Mammary epithelial cell (primary cell): ENCODE data around the gene SYNE1.

Experiments
- EZH2 ChIP-seq: IDR thresholded peaks from 2 replicates; pipeline ENCODE4 v1.6.1; 2012; ENCODE audit warnings: low read length, inconsistent platforms, borderline replicate concordance
- TF ChIP-seq, protein P1 (sequence below), 2 donors: IDR thresholded peaks in 1 of 2; conservative IDR thresholded peaks in 1 of 2; 2 replicates each; pipeline ENCODE4 v1.5.1; 2011 to 2012; ENCODE audit warnings: inconsistent platforms in 2 of 2, low read length in 2 of 2, mild to moderate bottlenecking in 2 of 2, control low read depth in 1 of 2, low read depth in 1 of 2; ENCODE audit not compliant: insufficient read depth in 1 of 2; ENCODE audit errors: extremely low read depth in 1 of 2

DNA sequence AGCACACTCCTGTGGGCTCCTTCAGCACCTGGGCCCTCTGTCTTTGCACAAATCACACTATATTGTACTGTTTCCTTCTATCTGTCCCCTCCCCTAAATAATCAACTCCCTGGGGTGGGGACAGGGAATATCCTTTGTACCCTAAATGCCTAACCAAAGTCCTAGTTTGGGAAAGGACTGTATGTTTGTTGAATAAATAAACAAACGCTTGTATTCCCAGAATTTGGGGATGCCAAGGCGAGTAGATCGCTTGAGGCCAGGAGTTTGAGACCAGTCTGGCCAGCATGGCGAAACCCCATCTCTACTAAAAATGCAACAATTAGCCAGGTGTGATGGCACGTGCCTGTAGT lies 322.7 kb downstream of the SYNE1 start:
- TF ChIP-seq EZH2: no peak
- TF ChIP-seq, protein P1, sequence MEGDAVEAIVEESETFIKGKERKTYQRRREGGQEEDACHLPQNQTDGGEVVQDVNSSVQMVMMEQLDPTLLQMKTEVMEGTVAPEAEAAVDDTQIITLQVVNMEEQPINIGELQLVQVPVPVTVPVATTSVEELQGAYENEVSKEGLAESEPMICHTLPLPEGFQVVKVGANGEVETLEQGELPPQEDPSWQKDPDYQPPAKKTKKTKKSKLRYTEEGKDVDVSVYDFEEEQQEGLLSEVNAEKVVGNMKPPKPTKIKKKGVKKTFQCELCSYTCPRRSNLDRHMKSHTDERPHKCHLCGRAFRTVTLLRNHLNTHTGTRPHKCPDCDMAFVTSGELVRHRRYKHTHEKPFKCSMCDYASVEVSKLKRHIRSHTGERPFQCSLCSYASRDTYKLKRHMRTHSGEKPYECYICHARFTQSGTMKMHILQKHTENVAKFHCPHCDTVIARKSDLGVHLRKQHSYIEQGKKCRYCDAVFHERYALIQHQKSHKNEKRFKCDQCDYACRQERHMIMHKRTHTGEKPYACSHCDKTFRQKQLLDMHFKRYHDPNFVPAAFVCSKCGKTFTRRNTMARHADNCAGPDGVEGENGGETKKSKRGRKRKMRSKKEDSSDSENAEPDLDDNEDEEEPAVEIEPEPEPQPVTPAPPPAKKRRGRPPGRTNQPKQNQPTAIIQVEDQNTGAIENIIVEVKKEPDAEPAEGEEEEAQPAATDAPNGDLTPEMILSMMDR (conservative IDR thresholded peaks at IDR 0.05 in 1 of 2, IDR thresholded peaks at IDR 0.05 in 1 of 2; ENCODE audit: extremely low read depth in 1 of 2, insufficient read depth in 1 of 2, low read depth in 1 of 2, low read length in 2 of 2): no peak
